Naive thymus-derived CD4-positive, alpha-beta T cell (primary cell): Measurements from ENCODE around the gene SHB. TPM values are rescaled to one million over a fixed set of nuclear protein-coding genes. Genes with fewer than 3 reads are reported as not detected.
"Not testable (repeated sequence)": the region's sequence is repeated elsewhere in the genome, so short reads cannot be mapped to it uniquely, and the experiment has no call there.

Experiments used
- ATAC-seq: fragments of 150-1000 bp; cut with Tn5 transposase; 2 replicates; pipeline ENCODE4 v1.10.0; 2021; ENCODE audit warnings: mild to moderate bottlenecking, moderate library complexity
- CTCF ChIA-PET: fragments of 350-600 bp; sonication (Branson Sonifier 250); formaldehyde crosslinking; loops from one replicate; lab custom pipeline; 2021; ENCODE audit warnings: antibody characterized with exemption; lab: Charles Lee
- POLR2A ChIA-PET: fragments of 350-600 bp; sonication (Branson Sonifier 250); formaldehyde crosslinking; loops from one replicate; lab custom pipeline; 2021; ENCODE audit warnings: antibody characterized with exemption, inconsistent platforms; lab: Charles Lee
- DNase-seq, 9 donors: peaks; one replicate each; pipeline versions ENCODE4 v3.0.0 to v3.0.0-alpha.2; 2020 to 2022; ENCODE audit warnings: mixed read lengths in 1 of 9
- H3K27ac ChIP-seq: one replicate; pipeline ENCODE4 v1.7.0; 2013; ENCODE audit warnings: mild to moderate bottlenecking, low read depth, low read length, moderate library complexity
- H3K27me3 ChIP-seq, 2 donors: one replicate each; pipeline ENCODE4 v1.7.0; 2013; ENCODE audit warnings: low read length in 2 of 2, mild to moderate bottlenecking in 2 of 2, moderate library complexity in 2 of 2; ENCODE audit not compliant: control insufficient read depth in 2 of 2, insufficient read depth in 2 of 2
- H3K36me3 ChIP-seq, 3 experiments: 1 replicate in 2 of 3; 2 replicates in 1 of 3; pipeline ENCODE4 v1.7.0; 2013; ENCODE audit warnings: low read length in 3 of 3, mild to moderate bottlenecking in 3 of 3, moderate library complexity in 1 of 3; ENCODE audit not compliant: insufficient read depth in 3 of 3, control insufficient read depth in 2 of 3
- H3K4me1 ChIP-seq, 2 donors: one replicate each; pipeline ENCODE4 v1.7.0; 2013; ENCODE audit warnings: low read length in 2 of 2, mild to moderate bottlenecking in 2 of 2, moderate library complexity in 1 of 2; ENCODE audit not compliant: control insufficient read depth in 2 of 2, insufficient read depth in 2 of 2
- H3K4me3 ChIP-seq: 2 replicates; pipeline ENCODE4 v1.7.0; 2013; ENCODE audit warnings: mild to moderate bottlenecking, low read length
- H3K9me3 ChIP-seq, 3 experiments: 1 replicate in 2 of 3; 2 replicates in 1 of 3; pipeline ENCODE4 v1.7.0; 2013; ENCODE audit warnings: low read length in 3 of 3; ENCODE audit not compliant: control insufficient read depth in 2 of 3
- H3K27ac Mint-ChIP-seq, 9 donors: one replicate each; pipeline ENCODE4 v1.8.0; 2020 to 2022; ENCODE audit warnings: mixed read lengths in 9 of 9, mild to moderate bottlenecking in 8 of 9, moderate library complexity in 5 of 9, inconsistent platforms in 2 of 9
- H3K27me3 Mint-ChIP-seq, 5 donors: one replicate each; pipeline ENCODE4 v1.8.0; 2021 to 2022; ENCODE audit warnings: mixed read lengths in 5 of 5, mild to moderate bottlenecking in 1 of 5
- H3K36me3 Mint-ChIP-seq, 5 donors: one replicate each; pipeline ENCODE4 v1.8.0; 2020 to 2022; ENCODE audit warnings: mixed read lengths in 5 of 5, mild to moderate bottlenecking in 3 of 5, inconsistent platforms in 1 of 5
- H3K4me1 Mint-ChIP-seq, 7 donors: one replicate each; pipeline ENCODE4 v1.8.0; 2020 to 2022; ENCODE audit warnings: mixed read lengths in 7 of 7, mild to moderate bottlenecking in 3 of 7, inconsistent platforms in 1 of 7
- H3K4me3 Mint-ChIP-seq, 10 donors: one replicate each; pipeline ENCODE4 v1.8.0; 2020 to 2022; ENCODE audit warnings: mild to moderate bottlenecking in 10 of 10, mixed read lengths in 10 of 10, moderate library complexity in 6 of 10, inconsistent platforms in 2 of 10
- H3K9me3 Mint-ChIP-seq, 11 donors: one replicate each; pipeline ENCODE4 v1.8.0; 2020 to 2022; ENCODE audit warnings: mixed read lengths in 11 of 11, mild to moderate bottlenecking in 4 of 11, inconsistent platforms in 1 of 11, moderate library complexity in 1 of 11
- intact Hi-C, 2 donors: fragments of 100-400 bp; cut with micrococcal nuclease; formaldehyde crosslinking; loops; one replicate each; pipeline ENCODE4 v1.15.1; 2023
- polyA plus RNA-seq, 2 donors: library from polyadenylated mRNA; unstranded; fragments of 300-500 nt; fragmentation: Illumina TruSeq; gene quantifications; one replicate each; pipeline ENCODE4 v1.2.3, GENCODE V29; 2021
- total RNA-seq, 6 experiments: library from RNA in 5 of 6; stranded (reverse) in 5 of 6; gene quantifications; 1 replicate in 5 of 6; 2 replicates in 1 of 6; pipeline ENCODE4 v1.2.3 and lab custom pipeline; 2021 to 2026

SHB gene
- total and polyA plus RNA-seq, 7 experiments from 2014 or later: 0.15 to 2.0 (median 0.68) TPM

DNA sequence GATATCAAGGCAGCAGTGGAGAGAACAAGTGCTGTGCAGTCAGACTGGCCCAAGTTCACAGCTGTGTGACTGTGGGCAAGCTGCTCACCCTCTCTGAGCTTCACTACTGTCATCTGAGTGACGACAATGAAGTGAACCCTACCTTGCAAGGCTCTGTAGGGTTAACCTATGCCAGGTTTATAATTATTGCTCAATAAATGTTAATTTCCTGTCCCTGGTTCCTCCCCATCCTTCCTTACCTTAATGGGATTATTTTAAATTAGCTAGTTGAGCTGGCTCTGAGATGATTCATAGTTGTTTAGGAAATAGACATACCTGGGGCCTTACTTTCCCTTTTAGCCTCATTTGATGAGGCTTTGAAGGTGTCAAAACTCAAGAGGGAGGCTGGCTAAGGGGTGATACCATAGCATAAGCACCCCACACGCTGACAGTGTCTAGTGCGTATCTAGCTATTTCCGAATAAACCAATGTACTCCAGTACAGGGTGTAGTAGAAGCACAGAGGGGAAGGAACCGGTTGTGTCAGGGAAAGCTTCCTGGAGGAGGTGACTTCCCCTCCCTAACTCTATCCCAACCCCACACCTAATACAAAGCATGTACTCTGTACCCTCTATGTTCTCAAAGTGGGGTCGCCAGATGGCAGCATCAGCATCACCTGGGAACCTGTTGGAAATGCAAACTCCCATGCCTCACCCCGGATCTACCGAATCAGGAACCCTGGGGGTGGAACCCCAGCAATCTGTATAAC lies 101.8 kb downstream of the SHB start:
- H3K27ac ChIP-seq: no peak overlapping the region
- H3K36me3 ChIP-seq: no peaks in the 10 kb centered on the region
- no peak overlapping the region for H3K4me3 Mint-ChIP-seq
- no peak overlapping the region for H3K4me3 ChIP-seq
- peaks cover 0 to 9% (median 0%) of the 10 kb centered on the region in 7 donors for H3K4me1 Mint-ChIP-seq
- ATAC-seq (no peak), DNase-seq (no peak)
- H3K27me3 ChIP-seq: no peaks in the 10 kb centered on the region
- no peaks in the 10 kb centered on the region for H3K4me1 ChIP-seq
- peaks cover 0 to 4% (median 0%) of the 10 kb centered on the region in 5 donors for H3K27me3 Mint-ChIP-seq
- ChIA-PET POLR2A (no interaction called here), CTCF (no interaction called here)
- H3K9me3 ChIP-seq: no peaks in the 10 kb centered on the region
- intact Hi-C loops: no loop called here
- H3K9me3 Mint-ChIP-seq: no peaks in the 10 kb centered on the region
- no peaks in the 10 kb centered on the region for H3K36me3 Mint-ChIP-seq
- no peak overlapping the region for H3K27ac Mint-ChIP-seq

DNA sequence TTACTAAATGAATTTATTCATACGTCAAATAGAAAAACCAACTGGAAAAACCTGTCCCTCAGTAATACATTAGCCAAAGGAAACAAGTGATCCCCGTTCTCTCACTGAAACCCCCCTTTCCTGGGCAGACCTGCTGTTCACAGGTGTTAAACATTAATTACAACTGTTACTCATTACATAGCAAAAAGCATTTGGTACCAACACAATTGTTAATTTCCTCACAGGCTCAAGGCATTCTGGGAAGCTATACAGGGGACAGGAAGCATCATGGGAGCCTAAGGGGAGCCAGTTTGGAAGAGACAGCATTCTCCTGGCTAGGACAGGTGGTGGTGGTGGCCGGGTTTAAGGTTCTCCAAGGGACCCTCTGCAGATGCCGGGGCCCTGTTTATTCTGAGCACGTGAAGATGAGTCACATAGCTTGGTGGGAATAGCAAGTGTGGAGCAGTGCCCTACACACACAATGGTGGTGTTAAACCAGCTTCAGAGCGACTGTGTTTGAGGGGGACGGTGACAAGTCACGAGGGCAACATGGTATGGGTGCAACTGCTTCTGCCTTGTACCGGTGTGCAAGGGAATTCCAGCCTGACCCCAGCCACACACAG lies 102.5 kb downstream of the SHB start:
- peaks cover 0 to 9% (median 0%) of the 10 kb centered on the region in 7 donors for H3K4me1 Mint-ChIP-seq
- no peaks in the 10 kb centered on the region for H3K9me3 ChIP-seq
- H3K4me3 Mint-ChIP-seq: no peak overlapping the region
- no peaks in the 10 kb centered on the region for H3K9me3 Mint-ChIP-seq
- peaks cover 0 to 4% (median 0%) of the 10 kb centered on the region in 5 donors for H3K27me3 Mint-ChIP-seq
- H3K4me1 ChIP-seq: no peaks in the 10 kb centered on the region
- intact Hi-C loops: no loop called here
- no peak overlapping the region for H3K27ac Mint-ChIP-seq
- no peaks in the 10 kb centered on the region for H3K36me3 ChIP-seq
- no peak for ATAC-seq
- ChIA-PET CTCF (no interaction called here), POLR2A (no interaction called here)
- H3K27me3 ChIP-seq: no peaks in the 10 kb centered on the region
- DNase-seq: no peak
- no peak overlapping the region for H3K4me3 ChIP-seq
- no peak overlapping the region for H3K27ac ChIP-seq
- no peaks in the 10 kb centered on the region for H3K36me3 Mint-ChIP-seq

DNA sequence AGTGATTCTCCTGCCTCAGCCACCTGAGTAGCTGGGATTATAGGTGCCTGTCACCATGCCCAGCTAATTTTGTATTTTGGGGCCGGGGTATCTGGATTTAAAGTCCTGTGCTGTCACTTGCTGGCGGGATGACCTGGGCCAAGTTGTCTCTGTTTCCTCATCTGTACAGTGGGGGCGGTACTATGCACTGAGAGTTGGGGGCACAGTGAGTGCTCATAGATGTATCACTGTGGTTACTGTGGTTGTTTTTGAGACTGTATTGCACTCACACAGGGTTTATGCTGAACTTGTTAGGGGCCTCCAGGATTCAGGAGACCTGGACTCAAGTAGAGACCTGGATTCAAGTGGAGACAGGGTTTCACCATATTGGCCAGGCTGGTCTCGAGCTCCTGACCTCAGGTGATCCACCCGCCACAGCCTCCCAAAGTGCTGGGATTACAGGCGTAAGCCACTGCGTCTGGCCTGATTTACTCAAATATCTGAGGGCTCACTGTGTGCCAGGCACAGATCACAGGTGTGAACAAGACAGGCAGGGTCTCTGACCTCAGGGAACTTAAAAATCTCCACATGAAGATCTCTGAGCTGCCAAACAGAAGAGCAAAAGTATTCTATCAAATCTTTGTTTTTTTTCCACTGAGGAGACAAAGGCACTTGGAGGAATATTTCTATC lies 103.2 kb downstream of the SHB start:
- H3K4me3 Mint-ChIP-seq, H3K27ac ChIP-seq, H3K9me3 ChIP-seq, intact Hi-C loops, DNase-seq, H3K27me3 Mint-ChIP-seq, ATAC-seq, H3K36me3 Mint-ChIP-seq, H3K4me3 ChIP-seq, POLR2A ChIA-PET, H3K27ac Mint-ChIP-seq, H3K36me3 ChIP-seq, H3K4me1 ChIP-seq, H3K27me3 ChIP-seq, H3K9me3 Mint-ChIP-seq: not testable (repeated sequence)
- CTCF ChIA-PET: interaction anchor here (0.7 kb wide), 1 partner anchor 195 kb away, joined by 5 read pairs; no protein-coding TSS in a partner anchor
- H3K4me1 Mint-ChIP-seq: peaks cover 0 to 12% (median 0%) of the 10 kb centered on the region in 7 donors

DNA sequence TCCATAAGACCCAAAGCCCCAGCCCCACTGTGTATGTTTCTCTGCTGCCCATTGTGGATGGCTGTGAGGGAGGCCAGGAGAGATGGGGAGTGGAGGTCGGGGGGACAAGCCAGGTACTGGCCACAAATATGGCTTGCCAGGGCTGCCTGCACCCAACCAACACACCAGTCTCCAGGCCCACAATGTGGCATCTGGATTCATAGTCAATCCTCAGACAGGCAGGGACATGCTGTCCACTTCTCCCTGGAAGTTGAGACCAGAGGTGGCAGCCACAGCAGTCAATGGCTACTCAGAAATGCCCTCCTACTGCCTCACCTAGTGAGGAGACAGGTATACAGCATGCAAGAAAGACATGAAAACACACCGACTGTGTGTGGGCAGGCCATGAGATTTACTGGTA lies 103.9 kb downstream of the SHB start:
- intact Hi-C loops: no loop called here
- no peaks in the 10 kb centered on the region for H3K9me3 ChIP-seq
- H3K4me1 ChIP-seq: no peaks in the 10 kb centered on the region
- H3K4me3 ChIP-seq: no peak overlapping the region
- H3K4me1 Mint-ChIP-seq: peaks cover 0 to 12% (median 0%) of the 10 kb centered on the region in 7 donors
- no peaks in the 10 kb centered on the region for H3K27me3 ChIP-seq
- H3K27me3 Mint-ChIP-seq: peaks cover 0 to 4% (median 0%) of the 10 kb centered on the region in 5 donors
- ChIA-PET CTCF (no interaction called here), POLR2A (no interaction called here)
- DNase-seq (no peak), ATAC-seq (no peak)
- H3K36me3 ChIP-seq: no peaks in the 10 kb centered on the region
- no peak overlapping the region for H3K4me3 Mint-ChIP-seq
- H3K27ac ChIP-seq: no peak overlapping the region
- H3K36me3 Mint-ChIP-seq: no peaks in the 10 kb centered on the region
- H3K9me3 Mint-ChIP-seq: no peaks in the 10 kb centered on the region
- no peak overlapping the region for H3K27ac Mint-ChIP-seq

DNA sequence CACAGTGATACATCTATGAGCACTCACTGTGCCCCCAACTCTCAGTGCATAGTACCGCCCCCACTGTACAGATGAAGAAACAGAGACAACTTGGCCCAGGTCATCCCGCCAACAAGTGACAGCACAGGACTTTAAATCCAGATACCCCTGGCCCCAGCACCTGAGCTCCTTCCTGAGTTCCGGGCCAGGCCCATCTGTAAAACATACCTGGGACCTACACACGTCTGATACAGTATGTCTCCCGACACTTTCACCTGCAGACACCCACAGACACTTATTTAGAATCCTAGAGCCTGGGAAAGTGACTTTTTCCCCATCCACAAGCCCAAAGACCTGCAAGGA lies 104.3 kb downstream of the SHB start:
- ChIA-PET POLR2A (no interaction called here), CTCF (no interaction called here)
- intact Hi-C loops: no loop called here
- no peak for DNase-seq
- ATAC-seq: no peak
- no peak overlapping the region for H3K4me3 ChIP-seq
- H3K9me3 Mint-ChIP-seq: no peaks in the 10 kb centered on the region
- no peak overlapping the region for H3K27ac Mint-ChIP-seq
- no peak overlapping the region for H3K27ac ChIP-seq
- no peaks in the 10 kb centered on the region for H3K9me3 ChIP-seq
- no peaks in the 10 kb centered on the region for H3K36me3 ChIP-seq
- no peak overlapping the region for H3K4me3 Mint-ChIP-seq
- H3K27me3 Mint-ChIP-seq: peaks cover 0 to 4% (median 0%) of the 10 kb centered on the region in 5 donors
- no peaks in the 10 kb centered on the region for H3K27me3 ChIP-seq
- H3K4me1 Mint-ChIP-seq: peaks cover 0 to 12% (median 0%) of the 10 kb centered on the region in 7 donors
- H3K4me1 ChIP-seq: no peaks in the 10 kb centered on the region
- H3K36me3 Mint-ChIP-seq: no peaks in the 10 kb centered on the region

DNA sequence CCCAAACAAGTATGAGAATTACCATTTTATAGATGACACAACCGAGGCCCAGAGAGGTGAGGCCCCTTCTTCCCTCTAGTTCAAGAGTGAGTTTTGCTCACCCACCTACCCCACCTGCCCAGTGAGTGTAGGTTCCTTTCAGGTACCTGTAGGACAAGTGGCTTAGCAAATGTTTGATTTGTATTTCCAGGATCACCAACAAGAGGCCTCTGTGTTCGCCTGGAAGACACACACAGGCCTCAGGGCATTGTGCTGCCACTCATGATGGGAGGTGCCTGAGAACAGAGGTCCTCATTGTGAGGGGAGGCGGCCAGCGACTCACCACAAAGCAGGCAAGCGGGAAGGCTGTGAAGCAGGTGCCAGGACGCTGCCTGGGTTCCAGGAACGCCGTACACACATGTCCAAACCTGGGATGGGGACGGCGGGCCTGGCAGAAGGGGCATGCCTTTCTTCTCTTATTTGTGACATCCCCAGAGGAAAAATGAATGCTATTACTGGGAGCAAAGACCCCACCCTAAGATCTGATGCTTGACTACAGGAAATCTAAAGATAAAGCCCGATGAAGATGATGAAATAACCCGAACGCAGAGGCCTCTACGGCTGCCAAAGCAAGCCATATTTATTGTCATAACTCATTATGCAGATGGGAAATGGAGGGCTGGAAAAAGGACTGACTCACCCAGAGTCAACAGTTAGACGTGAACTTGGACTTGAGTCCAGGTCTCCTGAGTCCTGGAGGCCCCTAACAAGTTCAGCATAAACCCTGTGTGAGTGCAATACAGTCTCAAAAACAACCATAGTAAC lies 104.9 kb downstream of the SHB start:
- no peaks in the 10 kb centered on the region for H3K36me3 ChIP-seq
- Mint-ChIP-seq H3K4me1 (peaks cover 0 to 12% (median 0%) of the 10 kb centered on the region in 7 donors), H3K27me3 (peaks cover 0 to 4% (median 0%) of the 10 kb centered on the region in 5 donors), H3K36me3 (no peaks in the 10 kb centered on the region), H3K27ac (no peak overlapping the region), H3K9me3 (no peaks in the 10 kb centered on the region), H3K4me3 (no peak overlapping the region)
- no peaks in the 10 kb centered on the region for H3K9me3 ChIP-seq
- H3K27ac ChIP-seq: no peak overlapping the region
- no peak overlapping the region for H3K4me3 ChIP-seq
- intact Hi-C loops: no loop called here
- no peaks in the 10 kb centered on the region for H3K27me3 ChIP-seq
- POLR2A ChIA-PET: no interaction called here
- H3K4me1 ChIP-seq: no peaks in the 10 kb centered on the region
- ATAC-seq (no peak), DNase-seq (no peak)
- CTCF ChIA-PET: no interaction called here
